BJ (cell line): ENCODE results near the gene SLC2A9. TPM values are rescaled to one million over a fixed set of nuclear protein-coding genes. Genes with fewer than 3 reads are reported as not detected.

Experiments used
- CTCF ChIA-PET: fragments of 350-600 bp; formaldehyde crosslinking; extraction: SDS; loops from one replicate; lab custom pipeline; 2021; ENCODE audit warnings: antibody characterized with exemption, inconsistent platforms; lab: Yijun Ruan, JAX
- POLR2A ChIA-PET: fragments of 300-600 bp; sonication (Branson Sonifier 250); formaldehyde crosslinking; extraction: SDS; loops from one replicate; lab custom pipeline; 2021; ENCODE audit warnings: antibody characterized with exemption; lab: Charles Lee
- DNase-seq: peaks from one replicate; pipeline ENCODE4 v3.0.0-alpha.2; 2011; ENCODE audit warnings: low read depth
- H3K27me3 ChIP-seq: 2 replicates; pipeline ENCODE4 v1.6.0; 2011; ENCODE audit warnings: low read length; ENCODE audit not compliant: control insufficient read depth, insufficient read depth
- H3K36me3 ChIP-seq: 2 replicates; pipeline ENCODE4 v1.5.1; 2011; ENCODE audit warnings: low read length; ENCODE audit not compliant: control insufficient read depth, insufficient read depth
- H3K4me3 ChIP-seq: 2 replicates; pipeline ENCODE4 v1.5.1; 2011; ENCODE audit warnings: low read depth, mild to moderate bottlenecking, control low read depth, low read length
- CTCF ChIP-seq: IDR thresholded peaks from 2 replicates; pipeline ENCODE4 v1.5.1; 2011; ENCODE audit warnings: low read depth, mild to moderate bottlenecking, control low read depth, inconsistent platforms, low read length, moderate library complexity; ENCODE audit not compliant: insufficient read depth
- polyA plus RNA-seq: library from polyadenylated mRNA; depleted of rRNA; stranded (reverse); fragments of >200 nt; gene quantifications from 2 replicates; pipeline ENCODE4 v1.2.3, GENCODE V29; 2011

SLC2A9 gene
- polyA plus RNA-seq, 1 experiment = 6.4 TPM

- H3K36me3 ChIP-seq = no peaks in the 10 kb centered on the region; the same call in 1 of the 2 replicates
Measured at GRCh38 chr4:10056334-10057022, 35.2 kb upstream of the SLC2A9 start.

DNA sequence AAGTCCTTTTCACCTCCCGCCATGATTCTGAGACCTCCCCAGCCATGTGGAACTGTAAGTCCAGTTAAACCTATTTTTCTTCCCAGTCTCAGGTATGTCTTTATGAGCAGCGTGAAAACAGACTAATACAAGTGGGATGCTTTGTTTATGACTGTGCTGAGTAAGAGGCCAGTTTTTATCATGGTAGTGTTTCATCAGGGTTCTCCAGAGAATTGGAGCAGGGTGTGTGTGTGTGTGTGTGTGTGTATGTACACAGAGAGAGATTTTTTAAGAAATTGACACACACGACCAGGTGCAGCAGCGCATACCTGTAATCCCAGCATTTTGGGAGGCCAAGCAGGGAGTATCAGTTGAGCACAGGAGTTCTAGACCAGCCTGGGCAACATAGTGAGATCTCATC is 34.6 kb upstream of the SLC2A9 start:
- Histone ChIP-seq H3K27me3 (no peaks in the 10 kb centered on the region), H3K4me3 (no peak overlapping the region), H3K36me3 (no peaks in the 10 kb centered on the region; the same call in 1 of the 2 replicates)
- CTCF ChIA-PET = no interaction called here
- TF ChIP-seq CTCF = no peak
- POLR2A ChIA-PET = no interaction called here
- DNase-seq = no peak

More at GRCh38 chr4:10056334-10057022, 35.2 kb upstream of the SLC2A9 start:
- ChIA-PET POLR2A (no interaction called here), CTCF (no interaction called here)
- DNase-seq = no peak
- Histone ChIP-seq H3K4me3 (no peak overlapping the region), H3K27me3 (no peaks in the 10 kb centered on the region)
- no peak for TF ChIP-seq CTCF

DNA sequence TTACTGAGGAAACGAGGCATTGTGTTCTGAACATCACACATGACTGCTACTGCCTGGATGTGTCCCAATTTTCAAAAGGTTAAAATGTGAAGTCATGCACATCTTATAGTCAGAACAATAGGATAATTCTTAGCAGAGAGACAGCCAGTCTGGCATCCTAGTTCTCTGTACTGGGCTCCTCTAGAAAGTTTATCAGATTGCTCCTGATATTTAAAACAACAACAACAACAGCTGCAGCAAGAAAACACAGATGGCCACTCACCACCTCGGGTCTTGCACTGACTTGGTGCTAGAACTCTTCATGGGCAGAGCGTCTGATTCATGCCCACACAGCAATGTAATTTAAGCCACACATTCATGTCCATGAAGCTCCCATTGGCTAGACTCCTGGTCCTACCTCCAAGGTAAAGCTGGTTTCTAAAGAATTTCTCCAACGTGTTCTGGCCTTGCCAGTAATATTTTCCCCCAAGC is 33.3 kb upstream of the SLC2A9 start:
- CTCF ChIA-PET = interaction anchor here (1.1 to 1.2 kb wide), 2 partner anchors 9 to 39 kb away, joined by 3 to 4 read pairs; no protein-coding TSS in a partner anchor
- no peaks in the 10 kb centered on the region; the same call in 1 of the 2 replicates for H3K36me3 ChIP-seq
- no peak for DNase-seq
- no peak overlapping the region for H3K4me3 ChIP-seq
- POLR2A ChIA-PET = no interaction called here
- no peak for TF ChIP-seq CTCF
- H3K27me3 ChIP-seq = no peaks in the 10 kb centered on the region

DNA sequence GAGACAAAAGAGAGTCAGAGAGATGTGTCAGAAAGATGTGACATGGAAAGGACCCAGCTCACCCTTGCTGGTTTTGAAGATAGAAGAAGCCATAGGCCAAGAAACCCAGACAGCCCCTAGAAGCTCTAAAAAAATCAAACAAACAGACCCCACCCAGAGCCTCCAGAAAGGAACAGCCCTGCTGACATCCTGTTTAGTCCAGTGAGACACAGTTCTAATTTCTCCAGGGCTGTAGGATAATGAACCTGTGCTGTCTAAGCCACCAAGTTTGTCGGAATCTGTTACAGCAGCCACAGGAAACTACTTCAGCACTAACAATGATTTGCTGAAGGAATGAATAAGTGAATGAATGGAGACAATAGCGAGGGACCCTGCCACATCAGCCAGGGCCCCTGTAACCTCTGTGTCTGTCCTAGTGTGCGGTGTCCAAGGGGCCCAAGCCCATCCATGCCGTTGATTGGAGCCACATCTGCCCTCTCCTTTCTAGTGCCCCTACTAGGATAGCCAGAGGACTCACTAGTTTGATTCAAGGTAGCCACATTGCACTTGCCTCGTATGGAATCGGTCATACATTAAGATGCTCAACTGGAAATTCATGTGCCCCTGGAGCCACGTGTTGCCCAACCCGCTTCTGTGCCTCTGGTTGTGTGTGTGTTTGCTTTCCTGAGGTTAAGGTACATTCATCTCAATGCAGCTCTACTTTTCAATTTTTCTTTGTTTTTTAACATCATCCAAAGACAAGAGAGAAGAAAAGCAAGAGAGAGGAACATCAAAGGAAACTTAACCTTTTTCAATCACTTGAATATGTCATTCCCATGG is 32.5 kb upstream of the SLC2A9 start:
- DNase-seq = no peak
- Histone ChIP-seq H3K27me3 (no peaks in the 10 kb centered on the region), H3K36me3 (no peaks in the 10 kb centered on the region; the same call in 1 of the 2 replicates), H3K4me3 (no peak overlapping the region)
- POLR2A ChIA-PET = no interaction called here
- no peak for TF ChIP-seq CTCF
- CTCF ChIA-PET = interaction anchor here (1.1 to 1.2 kb wide), 3 partner anchors 9 to 39 kb away, joined by 3 to 4 read pairs (median 3); no protein-coding TSS in a partner anchor
